ENCODE data around the gene TMEM14A. TPM values are rescaled to one million over a fixed set of nuclear protein-coding genes. Genes with fewer than 3 reads are reported as not detected.

TMEM14A gene
- total RNA-seq, 1 donor from 2014 or later, result 12.6 TPM

- DNase-seq (ENCODE audit: low spot score), result no peak
Observed at GRCh38 chr6:52733172-52733571, 62.3 kb downstream of the TMEM14A start.

DNA sequence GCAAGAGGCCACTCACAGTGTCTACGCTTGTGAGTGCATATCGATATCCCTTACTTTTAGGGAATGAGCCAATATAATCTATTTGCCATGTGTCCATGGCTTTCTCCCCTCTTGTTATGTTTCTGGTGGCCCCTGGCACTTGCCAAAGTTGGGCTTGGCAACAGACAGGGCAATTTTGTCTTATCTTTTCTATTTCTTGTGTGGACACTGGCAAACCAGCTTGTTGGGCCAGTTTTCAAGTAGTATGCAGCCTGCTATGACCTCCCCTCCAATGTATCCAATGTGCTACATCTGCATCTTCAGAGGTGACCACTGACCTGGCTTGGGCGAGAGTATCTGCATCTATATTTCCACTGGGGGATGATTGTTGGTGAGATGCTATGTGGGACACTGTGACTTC lies 63.2 kb downstream of the TMEM14A start:
- no peak for DNase-seq (ENCODE audit: low spot score)

- DNase-seq (ENCODE audit: low spot score), result no peak
Observed at GRCh38 chr6:52735071-52735470, 64.2 kb downstream of the TMEM14A start.

- no peak for DNase-seq (ENCODE audit: low spot score)
Observed at GRCh38 chr6:52736145-52736544, 65.2 kb downstream of the TMEM14A start.

Other genes starting within 250 kb of the TMEM14A start
- gene TRAM2, start 94.1 kb upstream of the TMEM14A start, total RNA-seq, result 56.3 TPM
- not detected for gene GSTA2, start 92.4 kb downstream of the TMEM14A start, total RNA-seq
- 0.93 TPM for gene GSTA1, start 132.7 kb downstream of the TMEM14A start, total RNA-seq
- not detected for gene GSTA5, start 169.7 kb downstream of the TMEM14A start, total RNA-seq
- gene GSTA3, start 238.6 kb downstream of the TMEM14A start, total RNA-seq, result not detected

All from mesenteric fat pad (tissue), 1 donor.